SU-DHL-6 (cell line): ENCODE data around the gene SRRM4.

Experiments
- H2AFZ ChIP-seq: fragments of 200-600 bp; sonication (generic); 2 replicates; pipeline ENCODE4 v1.6.1; 2014; ENCODE audit warnings: low read depth, mild to moderate bottlenecking, moderate library complexity, mixed read lengths, antibody characterized with exemption, low read length; ENCODE audit not compliant: severe bottlenecking
- H3F3A ChIP-seq: fragments of 200-600 bp; shearing (Covaris generic); 2 replicates; pipeline ENCODE4 v1.6.0; 2016; ENCODE audit warnings: antibody characterized with exemption, mild to moderate bottlenecking; ENCODE audit not compliant: insufficient read depth
- H3K27ac ChIP-seq: fragments of 200-600 bp; sonication (generic); 2 replicates; pipeline ENCODE4 v1.5.1; 2016; ENCODE audit warnings: low read depth, mild to moderate bottlenecking, low read length, moderate library complexity, mixed read lengths
- H3K27me3 ChIP-seq: fragments of 200-600 bp; sonication (generic), shearing (Covaris generic); 2 replicates; pipeline ENCODE4 v1.6.0; 2014; ENCODE audit warnings: mild to moderate bottlenecking, low read length
- H3K36me3 ChIP-seq: fragments of 200-600 bp; sonication (generic); 2 replicates; pipeline ENCODE4 v1.6.1; 2014; ENCODE audit warnings: mild to moderate bottlenecking, low read length, mixed read lengths
- H3K4me2 ChIP-seq: fragments of 300-600, 200-600 bp; shearing (Covaris generic), sonication (generic); 2 replicates; pipeline ENCODE4 v1.6.0; 2014; ENCODE audit warnings: low read length, low read depth, mild to moderate bottlenecking; ENCODE audit not compliant: poor library complexity, severe bottlenecking
- H3K4me3 ChIP-seq: fragments of 200-600 bp; sonication (generic); 2 replicates; pipeline ENCODE4 v1.5.1; 2014; ENCODE audit warnings: antibody characterized with exemption, low read length, mild to moderate bottlenecking, mixed read lengths; ENCODE audit not compliant: insufficient read depth, poor library complexity, severe bottlenecking
- H3K79me2 ChIP-seq: fragments of 200-600 bp; sonication (generic); 2 replicates; pipeline ENCODE4 v1.6.1; 2014; ENCODE audit warnings: mild to moderate bottlenecking, low read length, moderate library complexity; ENCODE audit not compliant: insufficient read depth
- H3K9ac ChIP-seq: fragments of 200-600 bp; sonication (generic); 2 replicates; pipeline ENCODE4 v1.7.0; 2014; ENCODE audit warnings: mild to moderate bottlenecking, low read length
- H3K9me2 ChIP-seq: fragments of 200-600 bp; sonication (generic); replicated peaks from 2 replicates; pipeline ENCODE4 v1.6.1; 2014; ENCODE audit warnings: low read length; ENCODE audit not compliant: insufficient read depth
- H3K9me3 ChIP-seq: fragments of 200-600 bp; sonication (generic); 2 replicates; pipeline ENCODE4 v1.6.1; 2014; ENCODE audit warnings: low read length, mixed read lengths; ENCODE audit not compliant: insufficient read depth
- H4K20me1 ChIP-seq: fragments of 200-600 bp; sonication (generic); 2 replicates; pipeline ENCODE4 v1.6.1; 2014; ENCODE audit warnings: low read depth, mild to moderate bottlenecking, antibody characterized with exemption, low read length, moderate library complexity, mixed read lengths
- EZH2phosphoT487 ChIP-seq: fragments of 200-600 bp; sonication (generic), shearing (Covaris generic); conservative IDR thresholded peaks from 2 replicates; pipeline ENCODE4 v1.6.1; 2018; ENCODE audit warnings: mild to moderate bottlenecking, antibody characterized with exemption, low read length, moderate library complexity, mixed read lengths
- TF ChIP-seq, protein P1 (sequence below): fragments of 200-600 bp; sonication (generic); IDR thresholded peaks from one replicate; pipeline ENCODE4 v1.5.1; 2017; ENCODE audit warnings: antibody characterized with exemption, mild to moderate bottlenecking, low read length, moderate library complexity; ENCODE audit not compliant: insufficient read depth, poor library complexity, severe bottlenecking

Gene SRRM4

DNA sequence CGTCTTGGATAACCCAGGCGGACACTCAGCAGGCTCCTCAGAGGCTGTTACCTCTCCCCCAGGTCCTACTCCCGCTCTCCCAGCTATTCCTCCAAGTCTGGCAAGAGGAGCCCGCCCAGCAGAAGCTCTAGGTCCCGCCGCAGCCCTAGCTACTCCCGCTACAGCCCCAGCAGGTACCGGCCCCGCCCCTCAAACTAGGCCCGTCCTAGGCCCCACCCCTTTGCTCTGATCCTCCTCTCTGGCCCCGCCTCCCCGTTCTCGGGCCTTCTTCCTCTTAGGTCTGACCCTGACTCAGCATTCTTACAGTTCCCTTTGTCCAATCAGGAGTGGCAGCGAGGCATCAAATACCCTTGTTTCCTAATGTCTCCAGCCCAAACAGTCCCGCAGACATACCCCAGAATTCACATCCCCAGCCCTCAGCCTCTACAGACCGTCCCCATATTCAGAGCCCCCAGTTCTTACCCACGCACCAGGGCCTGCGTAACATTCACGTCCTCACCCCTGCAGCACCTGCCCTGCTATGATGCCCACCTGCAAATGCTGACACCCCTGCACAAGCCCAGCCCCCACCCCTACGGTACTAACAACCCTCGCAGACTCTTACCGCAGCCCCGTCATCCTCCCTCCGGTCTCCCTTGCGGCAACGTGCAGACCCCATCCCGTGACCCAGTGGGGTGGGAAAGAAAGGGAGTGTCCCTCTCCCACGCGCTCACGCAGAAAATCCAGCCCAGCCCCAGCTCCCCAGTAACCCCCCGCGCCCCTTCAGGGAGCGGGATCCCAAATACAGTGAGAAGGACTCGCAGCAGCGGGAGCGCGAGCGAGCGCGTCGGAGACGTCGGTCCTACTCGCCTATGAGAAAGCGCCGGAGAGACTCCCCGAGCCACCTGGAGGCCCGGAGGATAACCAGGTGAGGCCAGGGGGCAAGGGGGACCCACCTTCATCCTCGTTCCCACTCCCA lies 172.4 kb downstream of the SRRM4 start:
- Histone ChIP-seq H3K4me3 (no peak overlapping the region), H3K4me2 (no peak overlapping the region), H3K9me3 (no peaks in the 10 kb centered on the region), H3K9ac (no peak overlapping the region), H2AFZ (no peak overlapping the region), H3K36me3 (no peaks in the 10 kb centered on the region), H4K20me1 (no peaks in the 10 kb centered on the region), H3K9me2 (no peaks in the 10 kb centered on the region), H3K79me2 (no peaks in the 10 kb centered on the region), H3F3A (no peaks in the 10 kb centered on the region), H3K27ac (no peak overlapping the region), H3K27me3 (no peaks in the 10 kb centered on the region)
- TF ChIP-seq EZH2phosphoT487, result no peak
- TF ChIP-seq, protein P1, sequence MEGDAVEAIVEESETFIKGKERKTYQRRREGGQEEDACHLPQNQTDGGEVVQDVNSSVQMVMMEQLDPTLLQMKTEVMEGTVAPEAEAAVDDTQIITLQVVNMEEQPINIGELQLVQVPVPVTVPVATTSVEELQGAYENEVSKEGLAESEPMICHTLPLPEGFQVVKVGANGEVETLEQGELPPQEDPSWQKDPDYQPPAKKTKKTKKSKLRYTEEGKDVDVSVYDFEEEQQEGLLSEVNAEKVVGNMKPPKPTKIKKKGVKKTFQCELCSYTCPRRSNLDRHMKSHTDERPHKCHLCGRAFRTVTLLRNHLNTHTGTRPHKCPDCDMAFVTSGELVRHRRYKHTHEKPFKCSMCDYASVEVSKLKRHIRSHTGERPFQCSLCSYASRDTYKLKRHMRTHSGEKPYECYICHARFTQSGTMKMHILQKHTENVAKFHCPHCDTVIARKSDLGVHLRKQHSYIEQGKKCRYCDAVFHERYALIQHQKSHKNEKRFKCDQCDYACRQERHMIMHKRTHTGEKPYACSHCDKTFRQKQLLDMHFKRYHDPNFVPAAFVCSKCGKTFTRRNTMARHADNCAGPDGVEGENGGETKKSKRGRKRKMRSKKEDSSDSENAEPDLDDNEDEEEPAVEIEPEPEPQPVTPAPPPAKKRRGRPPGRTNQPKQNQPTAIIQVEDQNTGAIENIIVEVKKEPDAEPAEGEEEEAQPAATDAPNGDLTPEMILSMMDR, result no peak

DNA sequence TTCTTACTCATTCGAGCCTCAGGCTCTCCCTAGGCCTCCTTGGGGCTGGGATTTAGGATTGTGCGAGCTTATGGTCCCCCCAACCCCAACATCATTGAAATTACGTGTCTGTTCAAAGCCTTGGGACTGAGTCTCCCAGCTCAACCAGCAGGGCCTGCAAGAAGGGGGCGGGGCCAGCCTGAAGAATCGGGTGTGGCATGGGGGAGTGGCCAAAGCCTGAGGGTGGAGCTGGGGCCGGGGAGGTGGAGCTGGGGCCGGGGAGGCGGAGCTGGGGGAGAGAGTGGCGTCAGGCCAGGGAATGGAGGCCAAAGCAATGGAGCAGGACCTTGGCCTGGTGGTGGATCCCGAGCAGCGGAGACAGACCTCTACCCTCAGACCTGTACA lies 173.1 kb downstream of the SRRM4 start:
- Histone ChIP-seq H3K79me2 (no peaks in the 10 kb centered on the region), H3K9me2 (no peaks in the 10 kb centered on the region), H4K20me1 (no peaks in the 10 kb centered on the region), H3K4me2 (no peak overlapping the region), H3K27ac (no peak overlapping the region), H3K4me3 (no peak overlapping the region), H3K27me3 (no peaks in the 10 kb centered on the region), H2AFZ (no peak overlapping the region), H3F3A (no peaks in the 10 kb centered on the region), H3K9me3 (no peaks in the 10 kb centered on the region), H3K36me3 (no peaks in the 10 kb centered on the region), H3K9ac (no peak overlapping the region)
- no peak for TF ChIP-seq EZH2phosphoT487
- TF ChIP-seq, protein P1, result no peak

DNA sequence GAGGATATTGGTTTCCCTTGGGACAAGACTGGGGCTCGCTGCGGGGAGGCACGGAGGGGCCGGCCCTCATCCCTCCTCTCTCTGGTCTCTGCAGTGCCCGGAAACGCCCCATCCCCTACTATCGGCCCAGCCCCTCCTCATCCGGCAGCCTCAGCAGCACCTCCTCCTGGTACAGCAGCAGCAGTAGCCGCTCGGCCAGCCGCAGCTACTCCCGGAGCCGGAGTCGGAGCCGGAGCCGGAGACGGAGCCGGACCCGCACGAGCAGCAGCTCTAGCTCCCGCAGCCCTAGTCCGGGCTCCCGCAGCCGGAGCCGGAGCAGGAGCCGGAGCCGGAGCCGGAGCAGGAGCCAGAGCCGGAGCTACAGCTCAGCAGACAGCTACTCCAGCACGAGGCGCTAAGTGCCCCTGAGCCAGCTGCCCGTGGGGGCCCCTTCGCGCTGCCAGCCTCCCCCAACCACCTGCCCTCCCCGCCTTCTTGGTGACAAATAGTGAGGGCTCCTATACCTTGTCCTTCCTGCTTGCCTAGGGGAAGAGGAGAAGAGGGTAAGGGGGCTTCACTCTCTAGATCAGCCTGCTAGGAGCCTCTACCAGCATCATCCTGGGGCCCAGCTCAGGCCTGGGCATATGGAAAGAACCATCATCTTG lies 175.2 kb downstream of the SRRM4 start:
- H3K4me3 ChIP-seq, result no peak overlapping the region
- H4K20me1 ChIP-seq, result no peaks in the 10 kb centered on the region
- no peak overlapping the region for H3K4me2 ChIP-seq
- H3F3A ChIP-seq, result no peaks in the 10 kb centered on the region
- TF ChIP-seq, protein P1, result no peak
- TF ChIP-seq EZH2phosphoT487, result no peak
- no peaks in the 10 kb centered on the region for H3K79me2 ChIP-seq
- H2AFZ ChIP-seq, result no peak overlapping the region
- no peaks in the 10 kb centered on the region for H3K9me2 ChIP-seq
- H3K27me3 ChIP-seq, result no peaks in the 10 kb centered on the region
- H3K27ac ChIP-seq, result no peak overlapping the region
- no peaks in the 10 kb centered on the region for H3K9me3 ChIP-seq
- no peaks in the 10 kb centered on the region for H3K36me3 ChIP-seq
- H3K9ac ChIP-seq, result no peak overlapping the region
